DMS153 treated with DMSO at 0.1 percent for 48 hours (cell line): Measurements from ENCODE around the gene CHMP4B.

Source experiments
- DNase-seq: peaks from one replicate; lab custom pipeline; 2025; ENCODE audit not compliant: unreplicated experiment; lab: John Stamatoyannopoulos, UW

Gene CHMP4B

GRCh38 chr20:33890557-33890956 lies 79.4 kb downstream of the CHMP4B start:
- DNase-seq, result no peak

- no peak for DNase-seq
Observed at GRCh38 chr20:33893314-33893713, 82.2 kb downstream of the CHMP4B start.

GRCh38 chr20:33894798-33895197 lies 83.7 kb downstream of the CHMP4B start:
- no peak for DNase-seq

GRCh38 chr20:33896509-33896908 lies 85.4 kb downstream of the CHMP4B start:
- DNase-seq, result no peak

GRCh38 chr20:33897313-33897912 lies 86.3 kb downstream of the CHMP4B start:
- no peak for DNase-seq

GRCh38 chr20:33899106-33899505 lies 88.0 kb downstream of the CHMP4B start:
- DNase-seq, result no peak

- no peak for DNase-seq
Observed at GRCh38 chr20:33900521-33901131, 89.5 kb downstream of the CHMP4B start.

GRCh38 chr20:33901132-33901523 lies 90.0 kb downstream of the CHMP4B start:
- DNase-seq, result no peak

- DNase-seq, result no peak
Observed at GRCh38 chr20:33902011-33902410, 90.9 kb downstream of the CHMP4B start.
